ENCODE measurements around the gene MED28.
A peak's percentile ranks its signal among the peaks of the same experiment; 100 is the strongest.
"Not testable (repeated sequence)": the region's sequence is repeated elsewhere in the genome, so short reads cannot be mapped to it uniquely, and the experiment has no call there.

The MED28 gene, protein sequence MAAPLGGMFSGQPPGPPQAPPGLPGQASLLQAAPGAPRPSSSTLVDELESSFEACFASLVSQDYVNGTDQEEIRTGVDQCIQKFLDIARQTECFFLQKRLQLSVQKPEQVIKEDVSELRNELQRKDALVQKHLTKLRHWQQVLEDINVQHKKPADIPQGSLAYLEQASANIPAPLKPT

DNA sequence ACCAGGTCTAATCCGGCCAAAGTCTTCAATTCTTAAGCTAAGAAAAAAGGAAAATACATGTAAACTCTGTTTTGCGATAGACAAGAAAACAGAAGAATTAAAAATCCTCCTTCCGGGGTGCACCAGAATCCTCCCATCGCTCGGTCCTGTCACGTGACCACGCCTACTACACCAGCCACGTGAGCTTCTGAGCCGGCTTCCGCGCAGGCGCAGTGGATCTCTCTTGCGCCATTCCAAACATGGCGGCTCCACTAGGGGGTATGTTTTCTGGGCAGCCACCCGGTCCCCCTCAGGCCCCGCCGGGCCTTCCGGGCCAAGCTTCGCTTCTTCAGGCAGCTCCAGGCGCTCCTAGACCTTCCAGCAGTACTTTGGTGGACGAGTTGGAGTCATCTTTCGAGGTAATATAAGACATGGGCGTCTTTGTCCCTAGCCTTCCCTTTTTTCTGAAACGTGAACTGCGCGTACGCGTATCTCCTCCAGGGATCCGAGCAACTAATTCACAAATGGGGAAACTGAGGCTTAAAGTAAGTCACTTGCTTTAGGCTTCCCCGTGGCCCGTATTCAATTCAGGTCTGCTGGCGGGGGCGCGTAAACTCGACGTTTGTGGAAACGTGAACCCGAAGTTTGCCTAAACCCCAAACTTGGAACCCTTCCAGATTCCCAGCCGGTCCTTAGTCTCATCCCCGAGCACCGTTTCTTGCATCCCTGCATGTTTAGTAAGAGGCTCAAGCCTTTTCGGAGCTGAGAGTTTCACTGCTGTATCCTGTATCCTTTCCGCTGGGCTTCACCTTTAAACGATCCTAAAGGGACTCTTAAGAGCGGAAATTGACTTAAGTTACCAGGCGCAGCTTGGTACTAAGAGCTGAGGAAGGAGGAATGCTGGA is at the start of gene MED28:
Gene MED28 (plus strand): TSS at position 226 of the 884 bp plus-strand sequence. CDS start 14 bp downstream, at position 240.
- peak in 1 of 2 experiments; percentile 75 for DNase-seq

DNA sequence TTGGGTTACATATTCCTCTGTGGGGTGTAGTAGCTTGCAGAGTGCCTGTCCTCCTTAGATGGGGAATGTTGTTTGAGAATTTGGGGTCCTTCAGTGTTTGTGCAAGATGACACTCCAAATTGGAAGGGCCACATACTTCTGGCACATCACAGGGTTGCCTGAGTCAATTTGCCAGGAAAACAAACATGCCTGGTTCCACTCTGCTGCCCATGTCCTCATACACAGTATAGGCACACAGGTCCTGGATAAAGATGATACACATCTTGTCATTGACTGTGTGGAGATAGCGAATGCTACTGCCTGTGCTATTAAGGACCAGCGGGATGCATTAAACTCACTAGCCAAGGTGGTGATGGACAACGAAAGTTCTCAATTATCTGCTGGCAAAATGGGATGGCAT is 48.6 kb upstream of the MED28 start:
- no peak for DNase-seq

DNA sequence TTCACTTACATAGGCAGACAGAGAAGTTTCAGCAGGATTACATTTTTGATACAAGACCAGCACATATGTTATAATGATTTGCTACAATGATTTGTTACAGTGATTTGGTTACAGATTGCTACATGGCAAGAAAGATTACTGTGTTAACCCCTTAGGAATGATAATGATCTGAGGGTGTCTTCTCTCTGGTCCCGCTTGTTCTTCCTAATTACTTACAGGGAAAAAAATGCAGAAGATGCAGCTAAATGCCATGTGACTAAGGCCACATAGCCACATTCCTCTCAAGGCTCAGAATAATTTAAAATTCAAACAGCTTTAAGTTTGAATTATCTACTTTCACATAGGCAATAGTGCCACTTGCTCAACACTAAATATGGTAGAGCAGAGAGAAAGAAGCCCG is 47.2 kb upstream of the MED28 start:
- DNase-seq = no peak

DNA sequence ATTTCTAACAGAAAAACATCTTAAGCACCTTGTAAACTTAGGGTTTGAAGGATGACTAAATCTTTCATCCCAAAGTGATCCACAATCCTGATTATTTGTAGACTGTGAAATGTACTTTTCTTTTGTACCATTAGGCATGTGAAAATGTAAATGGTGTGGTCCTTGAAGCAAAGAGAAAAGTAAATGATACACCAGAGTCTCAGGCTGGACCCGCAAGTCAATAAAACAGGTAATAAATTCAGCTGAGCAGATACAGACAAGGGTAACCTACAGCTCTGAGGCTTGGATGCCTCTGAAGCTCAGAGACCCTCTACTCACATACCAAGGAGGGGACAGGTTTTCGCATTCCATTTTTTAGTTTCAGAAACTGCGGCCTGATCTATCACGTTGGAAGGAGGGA is 40.2 kb upstream of the MED28 start:
- no peak for DNase-seq

DNA sequence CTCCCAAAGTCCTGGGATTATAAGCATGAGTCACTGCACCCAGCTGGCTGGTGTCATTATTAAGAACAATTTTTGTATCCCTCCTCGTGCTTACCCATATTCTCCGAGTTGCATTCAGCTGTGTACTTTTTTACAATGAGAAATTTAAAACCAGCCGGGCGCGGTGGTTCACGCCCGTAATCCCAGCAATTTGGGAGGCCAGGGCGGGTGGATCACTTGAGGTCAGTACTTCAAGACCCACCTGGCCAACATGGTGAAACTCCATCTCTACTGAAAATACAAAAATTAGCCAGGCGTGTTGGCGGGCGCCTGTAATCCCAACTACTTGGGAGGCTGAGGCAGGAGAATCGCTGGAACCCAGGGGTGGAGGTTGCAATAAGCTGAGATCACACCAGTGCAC is 39.3 kb upstream of the MED28 start:
- DNase-seq = not testable (repeated sequence)

DNA sequence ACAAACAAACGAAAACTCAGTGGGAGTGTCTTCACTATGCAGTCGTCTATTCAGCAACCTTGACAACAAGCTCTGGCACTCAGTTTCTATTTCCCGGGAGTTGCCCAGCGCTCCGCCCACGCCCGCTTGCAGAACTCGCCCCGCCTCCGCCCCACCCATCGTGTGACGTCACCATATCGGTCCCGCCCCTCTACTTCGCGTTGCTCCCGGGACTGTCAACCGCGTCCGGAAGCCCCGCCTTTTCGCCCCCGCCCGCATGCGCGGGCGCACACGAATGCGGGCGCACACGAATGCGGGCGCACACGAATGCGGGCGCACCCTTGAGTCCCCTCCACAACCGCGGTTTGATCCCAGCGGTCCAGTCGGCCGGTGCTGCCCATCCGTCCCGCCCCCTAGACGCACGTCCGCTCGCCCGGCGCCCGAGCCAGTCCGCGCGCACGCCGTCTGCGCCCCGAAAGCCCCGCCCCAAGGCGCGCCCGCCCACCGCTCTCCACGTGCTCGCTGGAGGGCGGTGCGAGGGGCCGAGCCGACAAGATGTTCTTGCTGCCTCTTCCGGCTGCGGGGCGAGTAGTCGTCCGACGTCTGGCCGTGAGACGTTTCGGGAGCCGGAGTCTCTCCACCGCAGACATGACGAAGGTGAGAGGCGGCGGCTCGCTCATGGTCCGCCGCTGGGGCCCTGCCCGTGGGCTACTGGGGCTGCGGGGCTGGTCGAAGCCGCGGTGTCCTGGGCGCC is 37.3 kb upstream of the MED28 start, which contains the start of gene LAP3:
Gene LAP3 (plus strand): TSS at position 267 of the 733 bp plus-strand sequence. CDS start 268 bp downstream, at position 535.
- peak; percentile 95 to 96 for DNase-seq

DNA sequence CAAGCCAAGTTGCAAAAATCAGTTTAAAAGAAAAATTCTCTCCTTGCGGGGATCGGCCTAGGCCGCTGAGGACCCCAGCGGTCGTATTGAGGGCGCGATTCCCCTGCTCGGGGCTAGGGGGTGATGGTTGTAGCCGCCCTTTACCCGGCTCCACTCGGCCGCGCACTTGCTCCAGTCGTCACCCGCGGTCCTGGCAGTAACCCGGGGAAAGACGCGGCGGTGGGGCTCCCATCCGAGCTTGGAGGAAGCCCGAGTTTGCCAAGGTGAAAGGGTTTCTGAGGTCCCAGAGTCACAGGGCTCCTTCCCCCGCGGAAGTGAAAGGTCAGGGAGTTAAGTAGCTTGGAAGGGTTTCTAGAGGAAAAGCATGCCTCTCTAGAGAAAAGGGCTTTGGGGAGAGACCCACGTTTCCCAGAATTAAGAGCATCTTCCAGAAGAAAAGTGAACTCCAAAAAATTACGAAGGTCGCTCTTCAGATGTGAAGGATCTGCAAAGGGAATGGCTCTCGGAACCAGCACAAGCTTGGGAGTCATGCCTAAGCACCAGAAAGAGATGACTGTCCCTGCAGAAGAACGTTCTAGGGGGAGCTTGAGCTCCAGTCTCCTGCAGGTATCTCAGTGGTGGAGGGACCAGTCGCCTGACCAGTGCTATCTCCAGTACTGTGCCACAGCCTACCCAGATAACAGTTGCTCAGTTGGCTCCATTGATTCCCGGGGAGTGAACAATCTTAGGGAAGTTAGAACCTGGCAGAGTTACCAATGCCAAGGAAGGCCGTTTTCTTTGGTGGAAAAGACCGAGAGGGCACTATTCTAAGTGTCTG is 36.6 kb upstream of the MED28 start:
- no peak for DNase-seq

DNA sequence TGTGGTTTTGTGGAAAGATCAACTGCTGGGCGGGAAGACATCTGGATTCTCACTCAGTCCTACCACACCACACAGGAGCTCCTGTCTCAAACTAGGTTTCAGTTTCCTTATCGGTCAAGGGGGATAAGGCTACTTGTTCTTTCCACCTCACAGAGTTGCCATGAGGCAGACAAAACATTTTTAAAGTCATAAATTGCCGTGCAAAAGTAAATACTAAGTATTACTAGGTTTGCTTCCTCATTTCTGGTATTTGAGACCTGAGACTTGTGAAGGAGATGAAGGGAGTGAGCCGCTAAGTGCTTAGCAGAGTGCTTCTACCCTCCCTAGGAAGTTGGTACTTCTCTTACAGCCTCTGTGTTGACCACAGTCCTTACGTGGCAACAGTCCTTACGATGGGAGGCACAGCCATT is 36.0 kb upstream of the MED28 start:
- DNase-seq = no peak

DNA sequence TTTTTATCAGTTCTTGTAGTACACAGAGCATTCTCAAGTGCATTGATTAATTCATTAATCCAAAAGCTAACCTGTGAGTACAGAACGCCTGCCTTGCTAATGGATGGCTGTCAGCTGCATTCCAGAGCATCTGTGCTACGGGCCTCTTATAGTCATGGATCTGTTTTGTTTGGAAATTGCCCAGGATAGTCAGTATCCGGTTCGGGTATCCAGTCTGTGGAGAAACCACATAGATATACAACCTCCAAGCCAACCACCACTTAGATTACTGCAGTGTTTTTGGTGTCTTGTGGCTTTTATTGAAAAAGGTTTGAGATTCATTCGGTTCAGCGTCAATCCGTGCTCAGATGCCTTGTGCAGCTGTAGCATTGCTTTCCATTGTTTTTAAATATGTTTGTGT is 33.5 kb upstream of the MED28 start:
- no peak for DNase-seq

DNA sequence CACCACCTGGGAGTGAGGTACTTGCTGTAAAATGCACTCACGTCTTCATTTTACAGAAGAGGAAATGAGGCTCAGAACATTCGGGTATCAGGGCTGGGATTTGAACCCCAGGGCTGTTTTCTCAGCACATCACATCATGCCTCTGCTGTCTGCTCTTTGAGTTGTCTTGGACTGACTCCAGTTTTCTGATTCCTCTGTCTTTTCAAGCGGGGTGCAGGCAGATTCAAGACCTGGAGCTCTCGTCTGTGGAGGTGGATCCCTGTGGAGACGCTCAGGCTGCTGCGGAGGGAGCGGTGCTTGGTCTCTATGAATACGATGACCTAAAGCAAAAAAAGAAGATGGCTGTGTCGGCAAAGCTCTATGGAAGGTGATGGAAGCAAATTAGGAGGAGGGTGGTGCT is 31.2 kb upstream of the MED28 start:
- DNase-seq = no peak

DNA sequence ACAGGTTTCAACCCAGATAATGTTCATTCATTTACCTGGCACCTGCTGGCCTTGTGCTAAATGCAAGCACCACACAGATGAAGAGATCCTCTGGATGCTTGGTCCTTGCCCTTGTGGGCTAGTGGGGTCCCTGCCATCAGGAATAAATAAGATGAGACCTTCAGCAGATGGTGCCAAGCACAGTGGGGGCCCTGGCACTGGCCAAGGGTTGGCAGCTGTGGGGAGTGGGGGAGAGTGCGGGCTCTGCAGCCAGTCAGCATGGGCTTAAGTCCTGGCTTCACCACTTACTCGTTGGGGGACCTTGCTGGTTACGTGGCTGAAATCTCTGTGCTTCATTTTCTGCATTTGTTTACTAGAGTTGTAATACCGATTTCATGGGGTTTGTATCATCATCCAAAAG is 30.5 kb upstream of the MED28 start:
- DNase-seq = no peak

DNA sequence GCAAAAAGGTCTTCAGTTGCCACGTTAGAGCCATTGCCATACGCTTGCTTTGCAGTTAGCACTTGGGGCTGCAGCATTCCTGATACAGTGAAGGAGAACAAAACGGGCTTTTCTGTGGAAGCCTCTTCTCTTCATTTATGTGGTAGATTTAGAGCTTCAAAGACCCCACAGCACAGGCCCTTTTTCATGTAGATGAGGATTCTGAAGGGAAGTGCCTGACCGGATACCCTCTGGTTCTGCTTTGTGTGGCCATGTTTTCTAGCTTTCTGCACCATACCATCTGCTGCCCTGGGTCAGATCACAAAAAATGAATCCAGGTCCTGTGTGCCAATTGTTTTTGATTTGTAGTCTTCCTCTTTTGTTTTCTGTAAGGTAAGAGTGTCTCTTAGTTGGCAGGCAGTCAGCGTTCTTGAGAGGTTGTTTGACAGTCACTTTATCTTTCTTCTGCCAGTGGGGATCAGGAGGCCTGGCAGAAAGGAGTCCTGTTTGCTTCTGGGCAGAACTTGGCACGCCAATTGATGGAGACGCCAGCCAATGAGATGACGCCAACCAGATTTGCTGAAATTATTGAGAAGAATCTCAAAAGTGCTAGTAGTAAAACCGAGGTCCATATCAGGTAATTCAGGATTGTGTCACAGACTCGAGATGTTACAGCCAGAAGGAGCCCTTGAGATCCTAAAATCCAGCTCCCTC is 29.8 kb upstream of the MED28 start:
- DNase-seq = no peak

DNA sequence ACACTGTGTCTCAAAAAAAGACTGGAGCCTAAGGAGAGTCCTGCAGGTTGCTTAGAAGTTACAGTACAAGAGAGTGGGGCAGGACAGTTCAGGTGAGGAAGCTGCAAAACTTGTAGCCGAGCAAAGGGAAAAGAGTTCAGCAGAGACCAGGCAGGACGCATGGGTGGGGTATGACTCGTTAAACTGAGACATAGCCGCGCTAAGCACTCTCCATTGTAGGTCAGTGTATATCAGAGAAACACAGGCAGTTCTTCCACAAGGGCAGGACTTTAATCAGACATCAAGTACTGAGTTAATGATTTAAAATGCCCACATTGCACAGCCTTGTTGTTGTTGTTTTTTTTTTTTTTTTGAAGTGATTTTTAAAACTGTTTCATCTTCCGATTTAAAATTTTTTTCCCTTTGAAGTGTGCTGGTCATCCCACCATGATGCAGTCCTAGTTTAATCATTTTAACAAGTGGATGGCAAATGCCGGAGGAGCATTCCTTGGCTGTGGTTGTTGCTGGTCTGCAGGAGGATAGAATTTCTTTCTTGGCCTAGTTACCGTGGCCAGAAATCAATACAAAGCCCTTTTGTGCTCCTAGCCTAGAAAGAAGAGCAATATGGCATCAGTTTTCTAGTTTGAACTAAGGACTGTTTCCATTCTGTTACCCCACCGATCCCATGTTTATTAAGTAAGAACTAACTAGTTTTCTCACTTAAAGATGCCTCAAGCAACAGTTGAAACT is 27.2 kb upstream of the MED28 start:
- no peak for DNase-seq

DNA sequence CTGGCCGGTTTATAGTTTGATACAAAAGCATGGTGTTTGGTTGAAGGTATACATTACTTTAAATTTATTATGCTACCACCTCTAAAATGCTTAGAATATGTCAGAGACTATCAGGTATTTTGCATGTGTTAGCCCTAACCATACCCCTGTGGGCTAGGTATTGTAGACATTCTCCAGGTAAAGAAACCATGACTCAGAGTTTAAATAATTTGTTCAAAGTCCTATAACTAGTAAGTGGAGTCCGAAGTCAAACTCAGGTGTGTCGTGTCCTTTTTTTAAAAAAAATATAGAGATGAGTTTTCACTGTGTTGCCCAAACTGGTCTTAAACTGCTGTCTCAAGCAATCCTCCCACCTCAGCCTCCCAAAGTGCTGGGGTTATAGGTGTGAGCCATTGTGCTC is 25.1 kb upstream of the MED28 start:
- DNase-seq = no peak

DNA sequence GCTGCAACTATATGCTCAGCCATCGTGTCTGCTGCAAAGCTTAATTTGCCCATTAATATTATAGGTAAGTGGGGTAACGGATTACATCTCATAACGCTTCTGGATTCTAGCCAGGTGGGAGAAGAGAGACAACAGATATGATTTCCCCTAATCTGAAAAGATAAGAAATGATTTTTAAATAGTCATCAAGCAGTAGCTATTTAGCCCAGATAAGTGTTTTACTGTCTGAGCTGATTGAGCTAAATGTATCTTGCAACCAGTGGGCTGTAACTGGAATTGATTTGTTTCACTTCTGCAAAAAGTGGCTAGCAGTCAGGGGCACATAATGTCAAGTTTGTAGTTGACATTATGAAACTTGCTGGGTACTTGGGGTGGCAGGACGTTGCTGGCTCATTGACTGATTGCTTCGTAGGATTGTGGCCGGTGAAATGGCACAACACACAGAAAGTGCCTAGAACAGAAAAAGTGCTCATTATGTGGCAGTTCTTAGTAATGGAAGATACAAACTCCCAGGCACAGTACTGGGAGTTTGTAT is 18.9 kb upstream of the MED28 start:
- no peak for DNase-seq

DNA sequence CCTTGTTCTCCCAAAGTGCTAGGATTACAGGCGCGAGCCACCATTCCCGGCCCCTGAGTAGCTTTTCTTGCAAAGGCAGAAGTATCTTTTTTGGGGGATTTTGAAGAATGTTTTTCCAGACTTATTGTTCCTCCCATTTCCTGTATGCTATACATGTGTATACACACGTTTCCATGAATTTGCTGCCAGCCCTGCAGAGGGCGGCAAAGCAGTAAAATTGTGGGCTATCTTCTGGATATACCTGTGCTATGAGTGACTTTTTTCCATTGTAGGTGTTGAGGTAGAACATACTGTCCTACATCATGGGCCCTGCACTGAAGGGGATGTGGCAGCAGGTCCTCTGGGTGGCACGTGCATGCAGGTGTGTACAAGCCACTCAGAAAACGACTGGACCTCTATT is 16.9 kb upstream of the MED28 start:
- no peak for DNase-seq

DNA sequence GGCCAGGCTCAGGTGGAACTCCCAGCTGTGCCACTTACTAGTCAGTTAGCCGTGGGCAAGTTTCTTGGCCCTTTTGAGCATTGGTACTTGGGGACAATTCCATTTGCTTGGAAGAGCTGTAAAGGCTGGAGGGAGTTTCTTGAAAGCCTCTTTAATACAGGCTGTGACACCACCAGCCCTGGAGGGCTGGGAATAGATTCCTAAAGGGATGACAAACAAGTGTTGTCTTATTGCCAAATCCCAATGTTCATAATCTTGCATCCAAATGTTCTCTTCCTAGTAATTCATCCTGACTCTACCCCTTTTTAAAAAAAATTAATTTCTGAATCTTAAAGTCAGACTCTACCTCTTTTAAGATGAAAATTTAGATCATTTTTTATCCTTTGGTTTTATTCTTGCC is 14.6 kb upstream of the MED28 start:
- no peak for DNase-seq

DNA sequence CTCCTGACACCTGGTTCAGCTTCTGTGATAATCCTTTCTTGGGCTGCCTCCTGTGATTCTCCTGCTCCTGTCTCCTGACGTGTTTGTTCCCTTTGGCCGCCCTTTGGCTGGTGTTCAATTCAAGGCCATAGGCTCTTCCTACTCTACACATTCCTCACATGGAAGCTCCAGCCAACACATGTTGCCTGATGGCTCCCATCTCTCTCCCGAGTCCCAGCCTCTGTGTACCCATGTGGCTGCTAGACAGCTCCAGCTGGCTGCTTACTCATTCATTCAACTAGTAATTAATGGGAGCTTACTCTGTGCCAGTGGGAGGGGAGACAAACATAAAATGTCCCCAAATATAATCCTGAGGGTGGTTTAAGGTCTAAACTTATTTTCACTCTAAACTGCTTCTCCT is 9.2 kb upstream of the MED28 start:
- DNase-seq = no peak

DNA sequence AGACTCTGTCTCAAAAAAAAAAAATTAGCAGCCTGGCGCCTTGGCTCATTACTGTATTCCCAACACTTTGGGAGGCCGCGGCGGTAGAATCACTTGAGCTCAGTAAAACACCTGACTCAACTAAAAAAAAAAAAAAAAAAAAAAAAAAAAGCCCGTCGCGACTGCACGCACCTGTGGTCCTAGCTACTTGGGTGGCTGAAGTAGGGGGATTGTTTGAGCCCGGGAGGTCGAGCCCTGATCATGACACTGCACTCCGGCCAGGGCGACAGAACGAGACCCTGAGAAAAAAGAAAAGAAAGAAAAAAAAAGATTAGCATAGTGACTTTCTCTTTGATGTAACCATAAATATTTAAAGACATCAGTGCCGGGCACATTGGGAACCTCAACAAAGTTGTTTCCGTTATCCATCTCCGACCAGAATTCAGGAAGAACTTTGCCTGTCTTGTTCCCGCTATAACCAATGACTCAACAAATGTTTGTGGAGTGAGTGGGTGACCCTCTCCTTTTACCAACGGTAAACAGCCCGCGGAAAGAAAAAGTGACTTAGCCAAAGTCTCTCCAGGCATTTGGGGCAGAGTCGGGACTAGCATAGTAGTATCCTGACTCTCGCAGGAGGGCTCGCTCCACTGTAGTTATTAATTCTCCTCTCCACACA is 553 bp upstream of the MED28 start:
- DNase-seq = no peak

DNA sequence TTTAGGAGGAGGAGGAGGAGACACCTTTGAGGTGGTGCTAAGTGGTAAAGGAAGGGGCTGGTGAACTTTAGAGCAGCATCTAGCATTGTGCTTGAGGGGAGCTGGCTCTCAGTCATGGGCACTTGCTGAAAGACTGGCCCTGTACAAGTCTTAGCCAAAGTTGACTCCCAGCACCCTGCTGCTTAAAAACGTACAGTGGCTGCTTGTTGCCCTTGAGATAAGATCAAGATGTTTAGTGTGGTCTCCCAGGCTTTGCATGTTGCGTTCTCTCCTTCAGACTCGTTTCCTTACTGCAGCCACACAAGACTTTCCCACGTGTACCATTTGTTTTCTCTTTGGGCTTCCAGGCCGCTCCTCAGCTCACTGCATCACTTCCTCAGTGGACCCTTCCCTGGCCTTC is 1.8 kb downstream of the MED28 start:
- no peak for DNase-seq

DNA sequence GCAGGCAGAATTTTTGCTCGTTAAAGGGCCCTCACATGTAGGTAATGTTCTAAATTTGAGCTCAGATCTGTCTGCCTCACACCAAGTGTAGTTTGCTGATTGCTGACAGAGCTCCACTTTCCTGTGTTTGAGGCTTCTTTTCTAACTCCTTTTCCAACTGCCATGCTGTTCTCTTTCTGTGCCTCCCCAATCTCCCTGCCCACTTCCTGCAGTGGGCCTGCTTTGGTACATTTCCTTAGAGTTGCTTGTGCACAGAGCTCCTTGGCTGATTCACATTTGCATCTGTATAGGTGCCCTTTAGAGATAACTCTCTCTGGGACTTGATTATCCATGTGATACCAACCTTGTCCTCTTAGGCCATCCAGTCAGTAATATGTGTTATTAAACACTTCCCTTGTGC is 4.5 kb downstream of the MED28 start:
- DNase-seq = no peak
